DMS53 (cell line): Measurements from ENCODE around the gene TRIM7.
"Not testable (repeated sequence)": the region's sequence is repeated elsewhere in the genome, so short reads cannot be mapped to it uniquely, and the experiment has no call there.

Source experiments
- DNase-seq: peaks from one replicate; lab custom pipeline; 2025; lab: John Stamatoyannopoulos, UW

Gene TRIM7

DNA sequence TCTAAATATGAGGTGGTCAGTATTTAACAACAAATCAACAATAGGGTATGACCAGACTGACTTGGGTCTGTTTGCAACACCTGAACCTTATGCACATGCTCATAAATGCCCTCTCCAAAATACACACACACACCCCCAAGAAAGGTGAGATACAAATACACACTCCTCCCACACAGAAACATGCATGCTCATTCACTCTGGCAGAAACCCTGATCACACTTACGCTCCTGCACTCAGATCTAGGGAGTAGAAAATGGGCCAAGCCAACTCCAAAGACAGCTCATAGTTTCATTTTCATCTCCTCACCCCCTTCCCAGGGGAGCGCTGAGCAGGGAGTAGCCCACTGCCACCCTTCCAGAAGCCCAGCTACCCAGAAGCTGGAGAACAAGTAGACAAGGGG lies 11.3 kb downstream of the TRIM7 start:
- no peak for DNase-seq

GRCh38 chr5:181192337-181193046 lies 12.5 kb downstream of the TRIM7 start:
- no peak for DNase-seq

DNA sequence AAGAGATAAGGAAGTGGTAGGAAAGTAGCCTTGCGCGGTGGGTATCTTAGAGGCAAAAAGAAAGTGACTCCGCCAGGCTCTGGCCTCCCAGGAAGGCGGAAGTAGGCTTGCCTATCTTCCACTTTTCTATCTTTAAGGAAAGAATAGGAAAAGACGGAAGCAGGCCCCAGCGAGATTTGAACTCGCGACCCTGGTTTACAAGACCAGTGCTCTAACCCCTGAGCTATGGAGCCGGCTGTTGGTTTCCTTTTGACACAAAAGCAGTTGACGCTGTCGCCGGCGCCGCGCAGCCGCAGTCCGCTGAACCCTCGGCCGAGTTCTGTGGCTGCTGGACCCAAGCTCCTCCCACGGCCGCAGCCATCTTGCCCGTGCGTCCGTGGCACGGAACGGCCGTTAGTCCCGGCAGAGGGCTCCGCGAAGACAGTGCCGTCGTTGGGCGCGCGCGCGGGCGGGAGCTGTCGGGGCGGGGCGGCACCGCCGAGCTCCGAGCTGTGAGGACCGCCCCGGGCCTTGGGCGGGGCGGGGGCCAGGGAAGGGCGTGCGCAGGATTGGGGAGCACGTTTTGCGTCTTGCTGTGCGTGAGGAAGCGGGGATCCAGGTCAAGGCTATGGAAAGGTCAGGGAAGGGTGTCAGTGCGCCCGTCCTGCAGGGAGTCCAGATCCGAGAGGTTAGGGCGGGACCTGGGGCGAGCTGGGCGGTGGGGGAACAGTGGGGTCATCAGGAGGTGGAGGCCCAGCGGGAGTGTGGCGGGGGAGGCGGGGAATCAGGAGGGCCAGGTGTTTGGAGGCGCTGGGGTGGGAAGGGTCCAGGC lies 13.3 kb downstream of the TRIM7 start:
- DNase-seq, result no peak

GRCh38 chr5:181190711-181191525 lies 14.1 kb downstream of the TRIM7 start:
- no peak for DNase-seq

DNA sequence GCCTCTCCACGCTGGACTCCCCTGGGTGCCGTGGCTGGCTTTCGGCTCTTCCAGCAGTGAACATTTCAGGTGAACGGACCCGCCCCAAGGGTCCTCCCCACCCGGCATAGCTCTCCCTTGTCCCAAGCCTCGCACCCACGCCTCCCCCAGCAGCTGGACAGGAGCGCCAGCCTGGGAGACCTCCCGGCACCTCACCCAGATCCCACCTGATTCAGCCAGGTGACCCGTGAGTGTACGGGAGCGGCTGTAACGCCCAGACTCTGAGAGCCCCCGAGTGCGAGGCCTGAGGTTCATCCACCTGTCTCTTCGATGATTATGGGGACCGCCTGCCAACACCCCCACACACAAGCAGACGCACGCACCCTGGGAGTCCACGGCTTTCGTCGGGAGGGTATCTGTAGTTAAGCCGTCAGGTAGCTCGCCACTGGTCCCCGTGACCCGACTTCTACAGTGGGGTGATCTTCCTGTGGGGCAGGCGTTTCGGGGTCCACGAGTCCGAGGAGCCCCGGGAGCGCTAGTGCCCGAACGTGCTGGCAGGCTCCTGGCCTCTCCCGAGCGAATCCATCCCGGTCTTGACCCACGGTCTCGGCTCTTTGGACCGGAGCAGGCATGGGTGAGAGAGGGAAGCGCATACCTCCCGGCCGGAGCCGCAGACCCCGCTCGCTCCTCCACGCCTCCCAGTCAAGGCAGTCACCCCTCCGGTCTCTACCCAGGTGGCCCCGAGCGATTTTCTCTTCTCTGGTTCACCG lies 14.9 kb downstream of the TRIM7 start:
- DNase-seq, result no peak

DNA sequence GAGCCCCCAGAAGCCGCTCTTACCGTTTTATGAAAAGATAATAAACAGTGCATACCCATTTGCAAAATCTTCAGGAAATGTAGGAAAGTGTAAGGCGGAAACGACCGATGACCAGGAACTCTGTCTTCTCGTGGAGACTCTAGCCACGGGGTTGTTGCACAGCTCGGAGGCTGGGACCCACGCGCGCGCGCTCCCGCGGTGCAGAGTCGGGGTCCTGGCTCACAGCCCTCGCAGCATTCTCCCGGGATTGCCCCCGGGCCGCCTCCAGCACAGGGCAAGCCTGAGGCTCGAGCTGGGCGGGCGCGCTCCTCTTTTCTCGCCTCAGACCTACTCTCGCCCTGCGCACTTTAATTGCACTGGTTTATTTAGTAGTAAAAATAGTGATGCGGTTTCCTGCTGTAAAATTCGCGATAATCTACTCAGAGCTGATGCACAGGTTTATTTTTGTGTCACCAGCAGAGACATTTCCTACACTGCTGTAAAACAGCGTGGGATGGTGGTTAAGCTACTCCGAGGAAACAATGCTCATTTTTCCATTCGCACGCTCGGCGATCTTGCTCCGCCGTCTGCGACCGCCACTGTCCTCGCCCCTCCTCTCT lies 15.5 kb downstream of the TRIM7 start:
- no peak for DNase-seq

DNA sequence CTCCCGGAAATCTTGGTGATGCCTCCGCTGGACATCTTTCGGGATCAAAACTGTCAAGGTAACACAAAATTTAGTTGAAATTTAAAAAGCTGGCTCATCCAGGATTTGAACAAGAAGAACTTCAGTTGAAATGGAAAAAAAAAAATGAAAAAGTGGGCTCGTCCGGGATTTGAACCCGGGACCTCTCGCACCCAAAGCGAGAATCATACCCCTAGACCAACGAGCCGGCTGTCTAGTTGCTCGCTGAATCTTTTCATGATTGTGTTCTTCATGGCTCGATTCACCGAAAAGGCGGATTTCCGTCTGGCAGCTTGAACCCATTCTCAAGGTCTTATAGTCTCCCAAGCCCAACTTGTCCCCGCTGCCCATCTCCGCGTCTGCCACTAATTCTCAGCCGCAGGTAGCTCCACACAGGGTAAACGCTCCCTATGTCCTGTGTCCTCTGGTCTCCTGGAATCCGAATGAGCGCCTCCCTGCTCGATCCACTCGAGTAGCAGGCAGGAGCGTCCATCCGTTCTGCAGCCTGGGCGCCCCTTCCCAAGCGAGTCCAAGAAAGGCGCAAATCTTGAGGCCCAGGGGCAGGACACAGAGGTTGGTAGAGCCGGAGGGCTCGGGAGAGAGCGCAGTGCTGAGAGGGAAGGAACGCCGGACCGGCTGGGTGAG lies 16.2 kb downstream of the TRIM7 start:
- DNase-seq, result no peak

DNA sequence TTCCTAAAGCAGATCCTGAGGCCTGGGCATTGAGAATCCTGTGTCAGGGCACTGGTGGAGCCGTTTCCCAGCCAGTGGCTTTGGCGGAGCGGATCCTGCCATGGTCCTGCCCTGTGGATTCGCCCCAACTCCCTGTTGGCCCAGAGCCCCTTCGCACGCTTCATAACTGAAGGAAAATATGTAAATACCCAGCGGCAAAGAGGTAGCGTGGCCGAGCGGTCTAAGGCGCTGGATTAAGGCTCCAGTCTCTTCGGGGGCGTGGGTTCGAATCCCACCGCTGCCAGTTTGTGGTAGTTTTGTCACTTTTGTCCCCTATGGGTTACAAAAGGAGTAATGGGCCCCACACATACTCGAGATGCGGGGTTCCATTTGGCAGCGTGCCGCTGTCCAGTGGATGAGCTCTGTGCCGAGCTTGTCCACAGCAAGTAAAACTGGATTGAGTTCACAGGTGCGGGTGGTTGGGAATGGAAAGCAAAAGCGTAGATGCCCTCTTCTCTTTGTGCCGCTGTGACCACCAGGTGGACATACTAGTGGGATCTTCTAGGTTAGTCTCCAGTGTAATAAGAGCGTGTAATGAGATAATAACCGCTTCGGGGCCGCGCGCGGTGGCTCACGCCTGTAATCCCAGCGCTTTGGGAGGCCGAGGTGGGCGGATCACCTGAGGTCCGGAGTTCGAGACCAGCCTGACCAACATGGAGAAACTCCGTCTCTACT lies 17.3 kb downstream of the TRIM7 start:
- no peak for DNase-seq

DNA sequence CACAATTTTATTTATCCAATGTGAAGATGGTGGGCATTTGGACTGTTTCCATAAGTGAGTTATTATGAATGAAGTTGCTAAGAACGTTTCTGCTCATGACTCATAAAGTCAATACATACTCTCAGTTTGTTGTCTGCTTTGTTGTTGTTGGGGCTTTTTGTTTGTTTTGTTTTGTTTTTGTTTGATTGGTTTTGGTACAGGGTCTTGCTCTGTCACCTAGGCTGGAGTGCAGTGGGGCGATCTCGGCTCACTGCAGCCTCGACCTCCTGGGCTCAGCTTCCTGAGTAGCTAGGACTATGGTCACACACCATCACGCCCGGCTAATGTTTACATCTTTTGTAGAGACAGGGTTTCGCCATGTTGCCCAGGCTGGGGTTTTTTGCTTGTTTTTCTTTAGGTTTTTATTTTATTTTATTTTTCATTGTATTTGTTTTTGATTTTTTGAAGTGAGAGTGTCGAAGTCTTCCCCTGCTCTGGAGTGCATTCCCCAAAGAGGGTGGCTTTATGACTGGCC lies 18.0 kb downstream of the TRIM7 start:
- DNase-seq, result no peak

DNA sequence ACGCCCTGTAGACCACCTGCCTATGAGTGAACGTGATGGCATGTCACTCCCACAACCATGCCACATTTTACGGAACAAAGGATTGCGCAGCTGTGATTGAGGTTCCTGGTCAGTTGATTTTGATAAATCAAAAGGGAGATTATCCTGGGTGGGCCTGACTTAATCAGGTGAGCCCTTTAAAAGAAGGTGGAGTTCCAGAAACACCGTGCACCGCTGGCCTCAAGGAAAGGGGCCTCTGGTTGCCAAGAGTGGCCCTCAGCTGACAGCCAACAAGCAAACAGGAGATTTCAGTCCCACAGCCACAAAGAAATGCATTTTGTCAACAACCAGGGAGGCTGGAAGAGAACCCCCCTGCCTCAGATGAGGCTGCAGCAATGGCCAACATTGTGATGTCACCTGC lies 19.0 kb downstream of the TRIM7 start:
- no peak for DNase-seq

- DNase-seq, result no peak
Observed at GRCh38 chr5:181185560-181185959, 19.4 kb downstream of the TRIM7 start.

- DNase-seq, result no peak
Observed at GRCh38 chr5:181184845-181185216, 20.2 kb downstream of the TRIM7 start.

DNA sequence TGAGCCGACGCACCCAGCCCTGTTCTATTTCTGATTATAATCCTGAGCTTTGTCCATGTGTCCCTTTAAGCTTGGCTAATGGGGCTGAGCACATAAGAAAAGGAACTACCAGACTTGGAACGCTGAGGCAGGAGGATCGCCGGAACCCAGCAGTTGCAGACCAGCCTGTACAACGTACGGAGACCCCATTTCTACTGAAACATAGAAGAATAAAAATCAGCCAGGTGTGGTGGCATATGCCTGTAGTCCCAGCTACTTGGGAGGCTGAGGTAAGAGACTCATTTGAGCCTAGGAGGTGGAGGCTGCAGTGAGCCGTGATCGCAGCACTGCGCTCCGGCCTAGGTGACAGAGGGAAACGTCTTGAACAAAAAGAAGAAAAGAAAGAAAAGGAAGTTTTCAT lies 22.3 kb downstream of the TRIM7 start:
- DNase-seq, result no peak

GRCh38 chr5:181181650-181182565 lies 23.1 kb downstream of the TRIM7 start:
- no peak for DNase-seq

GRCh38 chr5:181177559-181177958 lies 27.4 kb downstream of the TRIM7 start:
- DNase-seq, result not testable (repeated sequence)

- no peak for DNase-seq
Observed at GRCh38 chr5:181176254-181176952, 28.6 kb downstream of the TRIM7 start.

DNA sequence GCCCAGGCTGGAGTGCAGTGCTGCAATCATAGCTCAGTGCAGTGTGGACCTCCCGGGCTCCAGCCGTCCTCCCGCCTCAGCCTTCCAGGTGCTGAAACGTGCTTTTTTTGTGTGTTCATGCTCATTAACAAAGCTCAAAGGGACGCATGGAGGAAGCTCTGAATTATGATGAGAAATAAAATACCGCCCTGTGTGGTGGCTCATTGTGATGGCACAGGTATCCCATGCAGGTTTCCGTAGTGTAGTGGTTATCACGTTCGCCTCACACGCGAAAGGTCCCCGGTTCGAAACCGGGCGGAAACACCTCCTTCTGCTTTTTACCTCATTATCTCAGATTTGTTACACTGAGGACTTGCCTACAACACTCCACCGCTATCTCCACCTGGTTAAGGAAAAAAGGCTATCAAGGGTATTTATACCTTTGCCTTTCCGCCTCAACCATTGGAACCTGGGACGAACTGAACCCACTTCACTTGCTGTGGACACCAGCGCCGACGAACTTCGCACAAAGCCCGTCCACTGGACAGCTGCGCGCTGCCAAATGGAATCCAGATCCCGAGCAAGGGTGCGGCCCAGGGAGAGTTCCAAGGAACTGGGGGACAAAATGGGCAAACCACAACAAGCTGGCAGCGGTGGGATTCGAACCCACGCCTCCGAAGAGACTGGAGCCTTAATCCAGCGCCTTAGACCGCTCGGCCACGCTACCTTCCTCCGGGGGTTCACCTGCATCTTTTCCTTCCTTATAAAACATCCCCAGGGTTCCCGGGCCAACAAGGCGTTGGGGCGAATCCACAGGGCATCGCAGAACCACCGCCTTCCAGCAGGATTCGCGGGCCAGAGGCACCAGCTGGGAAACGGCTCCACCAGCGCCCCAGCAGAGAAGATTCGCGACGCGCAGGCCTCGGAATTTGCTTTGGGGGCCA lies 31.3 kb downstream of the TRIM7 start:
- no peak for DNase-seq
